HL-60 (cell line): ENCODE measurements around the gene PIP5KL1.

Experiments
- DNase-seq, 2 experiments: peaks; one replicate each; pipeline ENCODE4 v3.0.0-alpha.2; 2010 to 2020; ENCODE audit warnings: low read depth in 1 of 2, low spot score in 1 of 2
- H3K27ac ChIP-seq: fragments of 250-450 bp; sonication (Bioruptor Pico); replicated peaks from 2 replicates; pipeline ENCODE4 v1.5.1; 2020; ENCODE audit warnings: mild to moderate bottlenecking, moderate library complexity
- H3K27me3 ChIP-seq: fragments of 250-450 bp; sonication (Bioruptor Pico); 2 replicates; pipeline ENCODE4 v1.5.1; 2021; ENCODE audit warnings: mild to moderate bottlenecking, moderate library complexity; ENCODE audit not compliant: insufficient read depth, poor library complexity, severe bottlenecking
- H3K4me3 ChIP-seq: replicated peaks from 2 replicates; pipeline ENCODE4 v1.5.1; 2011; ENCODE audit warnings: mild to moderate bottlenecking, control low read depth, low read length; ENCODE audit not compliant: insufficient read depth
- CTCF ChIP-seq: IDR thresholded peaks from one replicate; pipeline ENCODE4 v1.5.1; 2011; ENCODE audit warnings: low read length, control low read depth, inconsistent platforms; ENCODE audit not compliant: insufficient read depth
- GABPA ChIP-seq: IDR thresholded peaks from 2 replicates; pipeline ENCODE4 v1.6.1; 2012; ENCODE audit warnings: low read depth
- POLR2AphosphoS5 ChIP-seq: IDR thresholded peaks from 2 replicates; pipeline ENCODE4 v1.6.1; 2012; ENCODE audit warnings: low read depth
- REST ChIP-seq: IDR thresholded peaks from 2 replicates; pipeline ENCODE4 v1.6.1; 2012; ENCODE audit warnings: low read depth; ENCODE audit not compliant: insufficient replicate concordance
- SPI1 ChIP-seq: IDR thresholded peaks from 2 replicates; pipeline ENCODE4 v1.6.1; 2012; ENCODE audit warnings: low read depth, mild to moderate bottlenecking, borderline replicate concordance

The PIP5KL1 gene

GRCh38 chr9:127950513-127951289, 20.1 kb upstream of the PIP5KL1 start:
- no peak for TF ChIP-seq GABPA
- no peak for TF ChIP-seq POLR2AphosphoS5
- no peak for TF ChIP-seq SPI1
- no peak for TF ChIP-seq REST
- TF ChIP-seq CTCF: no peak
- H3K27me3 ChIP-seq: no peaks in the 10 kb centered on the region
- H3K27ac ChIP-seq: no peak overlapping the region
- no peak overlapping the region for H3K4me3 ChIP-seq
- no peak for DNase-seq

GRCh38 chr9:127949827-127950512, 19.4 kb upstream of the PIP5KL1 start:
- H3K27ac ChIP-seq: no peak overlapping the region
- H3K27me3 ChIP-seq: no peaks in the 10 kb centered on the region
- DNase-seq: no peak
- H3K4me3 ChIP-seq: no peak overlapping the region
- no peak for TF ChIP-seq SPI1
- no peak for TF ChIP-seq CTCF
- no peak for TF ChIP-seq GABPA
- no peak for TF ChIP-seq POLR2AphosphoS5
- TF ChIP-seq REST: no peak

GRCh38 chr9:127947841-127948710, 17.5 kb upstream of the PIP5KL1 start:
- DNase-seq: no peak
- TF ChIP-seq CTCF: no peak
- no peak for TF ChIP-seq POLR2AphosphoS5
- no peak for TF ChIP-seq SPI1
- TF ChIP-seq GABPA: no peak
- no peak for TF ChIP-seq REST
- Histone ChIP-seq H3K4me3 (no peak overlapping the region), H3K27me3 (no peaks in the 10 kb centered on the region), H3K27ac (no peak overlapping the region)
